ENCODE results near the gene SHF. TPM values are rescaled to one million over a fixed set of nuclear protein-coding genes. Genes with fewer than 3 reads are reported as not detected.
A peak's percentile ranks its signal among the peaks of the same experiment; 100 is the strongest.

SHF gene
- total and polyA plus RNA-seq, 2 experiments from 2014 or later: 20.0 to 26.9 TPM

DNA sequence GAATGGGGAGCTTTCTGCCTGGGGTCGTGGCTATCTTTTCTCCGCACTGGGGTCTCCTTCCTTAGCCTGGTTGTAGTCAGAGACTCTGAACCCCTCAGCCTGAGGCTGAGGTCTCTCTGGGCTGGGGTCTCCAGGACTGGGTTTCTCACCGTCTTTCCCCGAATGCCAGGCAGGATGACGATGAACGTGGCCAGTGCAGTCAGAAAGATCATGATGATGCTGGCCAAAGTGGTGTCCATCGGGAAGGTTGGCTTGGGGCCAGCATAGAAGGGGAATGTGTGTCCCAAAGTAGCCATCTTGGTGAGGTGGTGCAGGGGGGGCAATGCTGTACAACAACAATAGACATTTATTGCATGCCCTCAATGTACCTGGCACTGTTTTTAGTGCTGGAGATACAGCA, 65.0 kb downstream of the SHF start:
- Histone ChIP-seq H3K36me3 (no peaks in the 10 kb centered on the region), H3K9me3 (ENCODE audit: low read depth) (no peaks in the 10 kb centered on the region), H3K27me3 (peaks cover 93% of the 10 kb centered on the region), H3K4me3 (no peak overlapping the region), H3K4me1 (ENCODE audit: low read depth) (no peaks in the 10 kb centered on the region), H3K27ac (no peak overlapping the region)
- no peak for TF ChIP-seq CTCF (IDR thresholded peaks at IDR 0.05; ENCODE audit: low read depth, low read length)
- no peak for DNase-seq (ENCODE audit: low read depth in 1 of 2, low spot score in 1 of 2)

- Histone ChIP-seq H3K36me3 (no peaks in the 10 kb centered on the region), H3K27me3 (peaks cover 93% of the 10 kb centered on the region), H3K4me3 (no peak overlapping the region), H3K9me3 (ENCODE audit: low read depth) (no peaks in the 10 kb centered on the region), H3K4me1 (ENCODE audit: low read depth) (no peaks in the 10 kb centered on the region), H3K27ac (no peak overlapping the region)
- peak in 1 of 2 donors; percentile 72 for DNase-seq (ENCODE audit: low read depth in 1 of 2, low spot score in 1 of 2)
- TF ChIP-seq CTCF (IDR thresholded peaks at IDR 0.05; ENCODE audit: low read depth, low read length): no peak
Observed at GRCh38 chr15:45121706-45122417, 65.9 kb downstream of the SHF start.

GRCh38 chr15:45121020-45121419, 66.7 kb downstream of the SHF start:
- TF ChIP-seq CTCF (IDR thresholded peaks at IDR 0.05; ENCODE audit: low read depth, low read length): no peak
- DNase-seq (ENCODE audit: low read depth in 1 of 2, low spot score in 1 of 2): no peak
- H3K36me3 ChIP-seq: no peaks in the 10 kb centered on the region
- no peaks in the 10 kb centered on the region for H3K9me3 ChIP-seq (ENCODE audit: low read depth)
- H3K4me3 ChIP-seq: no peak overlapping the region
- peaks cover 93% of the 10 kb centered on the region for H3K27me3 ChIP-seq
- H3K27ac ChIP-seq: no peak overlapping the region
- no peaks in the 10 kb centered on the region for H3K4me1 ChIP-seq (ENCODE audit: low read depth)

DNA sequence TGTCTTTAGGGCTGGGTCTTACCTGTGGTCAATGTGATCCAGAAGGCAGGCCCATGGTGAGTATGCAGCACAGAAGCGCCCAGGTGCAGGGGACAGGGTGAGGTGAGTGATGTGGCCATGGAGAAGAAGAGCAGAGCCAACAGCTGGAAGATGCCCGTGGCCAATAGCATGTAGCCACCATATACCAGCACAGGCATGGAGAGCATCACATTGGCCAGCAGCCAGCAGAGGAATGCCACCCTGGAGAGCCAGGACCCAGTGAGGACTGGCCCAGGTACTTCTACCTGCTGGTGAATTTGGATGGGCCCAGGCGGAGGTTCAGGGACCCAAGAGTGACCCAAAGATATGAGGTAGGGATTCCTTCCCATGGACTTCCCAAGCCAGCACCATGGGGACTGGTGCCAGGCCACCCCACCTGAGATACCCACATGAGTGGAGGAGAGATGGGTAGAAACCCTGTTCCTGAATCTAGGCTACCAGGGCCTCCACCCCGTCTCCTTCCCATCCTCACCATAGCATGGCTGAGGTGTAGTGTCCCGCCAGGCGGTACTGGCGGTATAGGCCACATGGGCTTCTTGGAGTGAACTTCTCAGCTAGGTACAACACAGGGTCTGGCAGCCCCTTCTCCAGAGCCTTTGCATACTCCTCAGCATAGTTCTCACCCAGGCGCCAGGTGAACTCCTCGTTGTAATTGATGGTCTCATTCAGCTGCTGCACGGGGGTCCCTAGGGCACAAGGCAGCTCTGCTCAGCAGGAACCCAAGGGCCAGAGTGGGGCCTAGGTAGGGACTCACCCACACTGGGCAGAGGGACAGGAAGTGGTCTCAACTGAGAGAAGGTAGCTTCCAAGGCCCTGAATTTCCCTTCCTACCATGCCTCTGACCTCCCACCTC, 67.4 kb downstream of the SHF start:
- TF ChIP-seq CTCF (IDR thresholded peaks at IDR 0.05; ENCODE audit: low read depth, low read length): no peak
- no peaks in the 10 kb centered on the region for H3K4me1 ChIP-seq (ENCODE audit: low read depth)
- H3K9me3 ChIP-seq (ENCODE audit: low read depth): no peaks in the 10 kb centered on the region
- DNase-seq (ENCODE audit: low read depth in 1 of 2, low spot score in 1 of 2): no peak
- no peaks in the 10 kb centered on the region for H3K36me3 ChIP-seq
- no peak overlapping the region for H3K4me3 ChIP-seq
- H3K27ac ChIP-seq: no peak overlapping the region
- H3K27me3 ChIP-seq: peaks cover 93% of the 10 kb centered on the region

DNA sequence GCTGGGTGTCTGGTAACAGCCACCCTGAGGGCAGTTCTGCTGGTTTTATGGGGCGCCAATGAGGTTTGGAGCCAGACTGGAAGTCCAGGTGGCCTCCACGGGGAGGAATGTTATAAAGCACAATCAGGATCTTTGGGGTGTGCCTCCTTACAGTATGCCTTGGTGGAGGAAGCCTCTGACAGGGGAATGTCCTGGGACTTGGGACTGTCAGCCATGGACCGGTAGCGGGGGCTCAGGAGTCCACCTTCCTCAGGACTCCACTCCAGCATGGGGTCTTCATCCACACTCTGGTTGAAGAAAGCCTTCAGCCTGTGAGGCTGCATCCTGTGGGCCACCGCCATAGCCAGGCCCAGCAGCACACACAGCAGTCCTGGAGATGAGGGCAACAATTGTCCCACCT, 68.8 kb downstream of the SHF start:
- H3K36me3 ChIP-seq: no peaks in the 10 kb centered on the region
- H3K4me3 ChIP-seq: no peak overlapping the region
- no peaks in the 10 kb centered on the region for H3K4me1 ChIP-seq (ENCODE audit: low read depth)
- no peak for DNase-seq (ENCODE audit: low read depth in 1 of 2, low spot score in 1 of 2)
- no peak for TF ChIP-seq CTCF (IDR thresholded peaks at IDR 0.05; ENCODE audit: low read depth, low read length)
- H3K27ac ChIP-seq: no peak overlapping the region
- peaks cover 93% of the 10 kb centered on the region for H3K27me3 ChIP-seq
- H3K9me3 ChIP-seq (ENCODE audit: low read depth): no peaks in the 10 kb centered on the region
